HepG2 (cell line): ENCODE results near the gene PSKH1. TPM values are rescaled to one million over a fixed set of nuclear protein-coding genes. Genes with fewer than 3 reads are reported as not detected.

Source experiments
- ASH2L ChIP-seq: fragments of 300-600, 200-600 bp; sonication (generic); IDR thresholded peaks from 2 replicates; pipeline ENCODE4 v1.7.0; 2017; ENCODE audit warnings: low read depth, mild to moderate bottlenecking, moderate library complexity, mixed read lengths, low read length; ENCODE audit not compliant: insufficient read length
- CC2D1A ChIP-seq: sonication (generic); formaldehyde crosslinking; IDR thresholded peaks from 2 replicates; pipeline ENCODE4 v1.8.1; 2023; ENCODE audit warnings: mild to moderate bottlenecking, missing genetic modification reagents
- FOXK1 ChIP-seq: sonication (generic); formaldehyde crosslinking; IDR thresholded peaks from 2 replicates; pipeline ENCODE4 v1.4.0; 2020; ENCODE audit warnings: low read depth, missing genetic modification reagents, borderline replicate concordance
- JARID2 ChIP-seq: sonication (generic); formaldehyde crosslinking; IDR thresholded peaks from 2 replicates; pipeline ENCODE4 v1.8.1; 2023; ENCODE audit warnings: missing genetic modification reagents, inconsistent platforms; ENCODE audit not compliant: insufficient replicate concordance
- LBX2 ChIP-seq: sonication (generic); formaldehyde crosslinking; IDR thresholded peaks from 2 replicates; pipeline ENCODE4 v1.5.0; 2020; ENCODE audit warnings: missing genetic modification reagents, mild to moderate bottlenecking, borderline replicate concordance
- MBNL3 ChIP-seq: fragments of 250-450 bp; sonication (Bioruptor Pico); conservative IDR thresholded peaks from 2 replicates; pipeline ENCODE4 v1.8.0; 2022; ENCODE audit warnings: mild to moderate bottlenecking, inconsistent platforms
- MTA1 ChIP-seq: sonication (generic); formaldehyde crosslinking; IDR thresholded peaks from 2 replicates; pipeline ENCODE4 v1.4.0; 2020; ENCODE audit warnings: missing genetic modification reagents, mild to moderate bottlenecking, borderline replicate concordance
- MYC ChIP-seq: sonication (generic); formaldehyde crosslinking; IDR thresholded peaks from 2 replicates; pipeline ENCODE4 v1.9.0; 2021; ENCODE audit warnings: missing genetic modification reagents, borderline replicate concordance
- PHB2 ChIP-seq: fragments of 450-650 bp; IDR thresholded peaks from 2 replicates; pipeline ENCODE4 v1.6.1; 2018; ENCODE audit not compliant: partially characterized antibody
- PLSCR1 ChIP-seq: sonication (generic); formaldehyde crosslinking; IDR thresholded peaks from 2 replicates; pipeline ENCODE4 v1.5.0; 2020; ENCODE audit warnings: missing genetic modification reagents, mild to moderate bottlenecking, borderline replicate concordance
- RAD51 ChIP-seq: fragments of 450-650 bp; IDR thresholded peaks from 2 replicates; pipeline ENCODE4 v1.6.1; 2016; ENCODE audit warnings: borderline replicate concordance
- TEAD3 ChIP-seq: optimal IDR thresholded peaks from 2 replicates; pipeline ENCODE3; 2016; ENCODE audit warnings: borderline replicate concordance
- TFAP4 ChIP-seq: sonication (generic); IDR thresholded peaks from 2 replicates; pipeline ENCODE4 v1.6.1; 2016; ENCODE audit warnings: low read depth, borderline replicate concordance
- ZBED4 ChIP-seq: sonication (generic); formaldehyde crosslinking; IDR thresholded peaks from 2 replicates; pipeline ENCODE4 v1.4.0; 2020; ENCODE audit warnings: missing genetic modification reagents, borderline replicate concordance
- ZNF616 ChIP-seq: sonication (generic); formaldehyde crosslinking; IDR thresholded peaks from 2 replicates; pipeline ENCODE4 v1.5.0; 2020; ENCODE audit warnings: low read depth, mild to moderate bottlenecking, missing genetic modification reagents
- ZNF644 ChIP-seq: IDR thresholded peaks from 2 replicates; pipeline ENCODE4 v1.6.1; 2016; ENCODE audit warnings: low read depth
- ZSCAN29 ChIP-seq: sonication (generic); formaldehyde crosslinking; conservative IDR thresholded peaks from 2 replicates; pipeline ENCODE4 v1.4.0; 2020; ENCODE audit warnings: mild to moderate bottlenecking, missing genetic modification reagents
- ZSCAN30 ChIP-seq: sonication (generic); formaldehyde crosslinking; IDR thresholded peaks from 2 replicates; pipeline ENCODE4 v1.5.0; 2020; ENCODE audit warnings: mild to moderate bottlenecking, missing genetic modification reagents
- polyA plus RNA-seq, 8 experiments: library from polyadenylated mRNA; depleted of rRNA in 3 of 8; stranded (reverse) in 7 of 8; unstranded in 1 of 8; fragments of >200 nt; fragmentation: Illumina TruSeq in 4 of 8; extraction: Trizol in 4 of 8; gene quantifications; 2 replicates each; pipeline versions ENCODE4 v1.2.1 to v1.2.3, GENCODE V29; 2011 to 2016; ENCODE audit warnings: low read depth in 4 of 8, missing spikeins in 1 of 8, mixed read lengths in 1 of 8; ENCODE audit not compliant: insufficient read depth in 1 of 8
- total RNA-seq, 5 experiments: library from RNA; depleted of rRNA; stranded (reverse); fragments of >200 nt; fragmentation: Illumina TruSeq; extraction: Trizol; gene quantifications; 2 replicates each; pipeline ENCODE4 v1.2.3, GENCODE V29; 2016; ENCODE audit warnings: low read depth in 1 of 5
- TF ChIP-seq, protein P1 (sequence below): sonication (generic); formaldehyde crosslinking; IDR thresholded peaks from 2 replicates; pipeline ENCODE4 v1.9.0; 2021; ENCODE audit warnings: missing genetic modification reagents, borderline replicate concordance
- TF ChIP-seq, protein P2 (sequence below): IDR thresholded peaks from 2 replicates; pipeline ENCODE4 v1.6.1; 2016; ENCODE audit warnings: low read depth

Gene PSKH1
- total and polyA plus RNA-seq, 2 of the 13 experiments (the other 11 are each of a cell fraction or from before 2014, with no cell fraction given), result 8.4 to 19.1 TPM

DNA sequence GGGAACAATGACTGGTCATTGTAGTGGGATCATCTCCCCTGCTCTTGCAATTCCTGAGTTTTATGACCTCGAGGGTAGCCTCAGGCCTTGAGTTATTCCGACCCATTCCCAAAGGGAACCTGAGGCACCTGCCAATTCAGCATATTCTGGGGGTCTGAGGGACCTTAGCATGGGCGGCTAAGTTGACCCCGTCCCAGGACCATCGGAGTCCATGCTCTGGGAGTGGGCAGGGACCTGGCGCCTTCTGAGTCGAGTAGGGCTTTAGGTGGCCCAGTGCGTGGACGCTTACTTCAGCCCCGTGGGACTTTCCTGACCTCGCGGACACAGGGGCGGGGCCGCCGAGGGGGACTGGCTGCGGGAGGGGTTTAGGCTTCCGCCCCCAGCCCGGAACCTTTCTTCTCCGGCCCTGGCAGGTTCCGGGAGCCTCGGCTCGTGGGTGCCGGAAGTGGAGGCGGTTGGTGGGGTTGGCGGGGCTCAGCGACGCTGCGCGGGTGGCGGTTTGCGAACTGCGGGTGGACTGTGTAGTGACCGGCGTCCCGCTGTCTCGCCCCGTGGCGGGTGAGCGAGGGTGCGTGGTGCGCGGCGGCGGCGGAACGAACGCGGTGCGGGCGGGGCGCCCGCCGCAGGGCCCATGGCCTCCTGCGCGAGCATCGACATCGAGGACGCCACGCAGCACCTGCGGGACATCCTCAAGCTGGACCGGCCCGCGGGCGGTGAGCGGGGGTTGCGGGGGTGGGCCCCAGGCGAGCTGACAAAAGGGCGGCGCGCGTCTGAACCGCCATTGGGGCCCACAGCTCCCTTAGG is 20.2 kb upstream of the PSKH1 start, which contains the start of gene EDC4 (continued):
- no peak for TF ChIP-seq CC2D1A (CRISPR knock-in tag)
- TF ChIP-seq MBNL3, result no peak
- no peak for TF ChIP-seq PHB2
- TF ChIP-seq RAD51, result no peak
- no peak for TF ChIP-seq JARID2 (CRISPR knock-in tag)
- no peak for TF ChIP-seq PLSCR1 (CRISPR knock-in tag)
- TF ChIP-seq, protein P1, sequence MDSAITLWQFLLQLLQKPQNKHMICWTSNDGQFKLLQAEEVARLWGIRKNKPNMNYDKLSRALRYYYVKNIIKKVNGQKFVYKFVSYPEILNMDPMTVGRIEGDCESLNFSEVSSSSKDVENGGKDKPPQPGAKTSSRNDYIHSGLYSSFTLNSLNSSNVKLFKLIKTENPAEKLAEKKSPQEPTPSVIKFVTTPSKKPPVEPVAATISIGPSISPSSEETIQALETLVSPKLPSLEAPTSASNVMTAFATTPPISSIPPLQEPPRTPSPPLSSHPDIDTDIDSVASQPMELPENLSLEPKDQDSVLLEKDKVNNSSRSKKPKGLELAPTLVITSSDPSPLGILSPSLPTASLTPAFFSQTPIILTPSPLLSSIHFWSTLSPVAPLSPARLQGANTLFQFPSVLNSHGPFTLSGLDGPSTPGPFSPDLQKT (CRISPR knock-in tag), result no peak
- TF ChIP-seq FOXK1 (CRISPR knock-in tag), result peak; percentile 82; the same call in 1 of the 2 replicates
- peak; percentile 87 for TF ChIP-seq MYC (CRISPR knock-in tag)
- peak; percentile 96; the same call in 1 of the 2 replicates for TF ChIP-seq MTA1 (CRISPR knock-in tag)
- peak; percentile 78 for TF ChIP-seq TEAD3 (CRISPR knock-in tag)
- no peak for TF ChIP-seq LBX2 (CRISPR knock-in tag)
- TF ChIP-seq ZBED4, result peak; percentile 92
- TF ChIP-seq ZNF616 (CRISPR knock-in tag), result peak; percentile 61
- TF ChIP-seq, protein P2, sequence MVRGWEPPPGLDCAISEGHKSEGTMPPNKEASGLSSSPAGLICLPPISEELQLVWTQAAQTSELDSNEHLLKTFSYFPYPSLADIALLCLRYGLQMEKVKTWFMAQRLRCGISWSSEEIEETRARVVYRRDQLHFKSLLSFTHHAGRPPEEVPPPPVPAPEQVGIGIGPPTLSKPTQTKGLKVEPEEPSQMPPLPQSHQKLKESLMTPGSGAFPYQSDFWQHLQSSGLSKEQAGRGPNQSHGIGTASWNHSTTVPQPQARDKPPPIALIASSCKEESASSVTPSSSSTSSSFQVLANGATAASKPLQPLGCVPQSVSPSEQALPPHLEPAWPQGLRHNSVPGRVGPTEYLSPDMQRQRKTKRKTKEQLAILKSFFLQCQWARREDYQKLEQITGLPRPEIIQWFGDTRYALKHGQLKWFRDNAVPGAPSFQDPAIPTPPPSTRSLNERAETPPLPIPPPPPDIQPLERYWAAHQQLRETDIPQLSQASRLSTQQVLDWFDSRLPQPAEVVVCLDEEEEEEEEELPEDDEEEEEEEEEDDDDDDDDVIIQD (CRISPR knock-in tag), result peak; percentile 61; the same call in 1 of the 2 replicates
- no peak for TF ChIP-seq ZSCAN29
- TF ChIP-seq TFAP4, result no peak
- TF ChIP-seq ZSCAN30 (CRISPR knock-in tag), result peak; percentile 85; the same call in 1 of the 2 replicates
- TF ChIP-seq ASH2L, result peak; percentile 99
- TF ChIP-seq ZNF644, result no peak
